NT2/D1 (cell line): Measurements from ENCODE around the gene RAI1.

Experiments
- DNase-seq: peaks from one replicate; pipeline ENCODE4 v3.0.0-alpha.2; 2011; ENCODE audit warnings: low read depth, low spot score
- H3K27me3 ChIP-seq: 2 replicates; pipeline ENCODE4 v1.6.0; 2011; ENCODE audit warnings: mild to moderate bottlenecking; ENCODE audit not compliant: insufficient read length, insufficient read depth
- H3K36me3 ChIP-seq: 2 replicates; pipeline ENCODE4 v1.6.1; 2011; ENCODE audit warnings: mild to moderate bottlenecking, low read length, mixed read lengths; ENCODE audit not compliant: insufficient read depth, insufficient read length
- H3K4me1 ChIP-seq: 2 replicates; pipeline ENCODE4 v1.5.1; 2011; ENCODE audit not compliant: insufficient read depth, insufficient read length
- H3K4me3 ChIP-seq: 2 replicates; pipeline ENCODE4 v1.5.1; 2011; ENCODE audit warnings: low read depth; ENCODE audit not compliant: insufficient read length
- H3K9ac ChIP-seq: 2 replicates; pipeline ENCODE4 v1.6.0; 2011; ENCODE audit warnings: low read depth; ENCODE audit not compliant: insufficient read length
- H3K9me3 ChIP-seq: 2 replicates; pipeline ENCODE4 v1.5.1; 2011; ENCODE audit warnings: mild to moderate bottlenecking, low read length; ENCODE audit not compliant: insufficient read depth
- SUZ12 ChIP-seq: IDR thresholded peaks from 2 replicates; pipeline ENCODE4 v1.6.1; 2011; ENCODE audit not compliant: insufficient read length, insufficient read depth; ENCODE audit errors: extremely low read depth
- YY1 ChIP-seq: IDR thresholded peaks from 2 replicates; pipeline ENCODE4 v1.6.1; 2011; ENCODE audit not compliant: insufficient read length, insufficient read depth
- ZNF274 ChIP-seq: IDR thresholded peaks from 2 replicates; pipeline ENCODE4 v1.6.1; 2011; ENCODE audit warnings: mild to moderate bottlenecking, low read depth, low read length

Gene RAI1

DNA sequence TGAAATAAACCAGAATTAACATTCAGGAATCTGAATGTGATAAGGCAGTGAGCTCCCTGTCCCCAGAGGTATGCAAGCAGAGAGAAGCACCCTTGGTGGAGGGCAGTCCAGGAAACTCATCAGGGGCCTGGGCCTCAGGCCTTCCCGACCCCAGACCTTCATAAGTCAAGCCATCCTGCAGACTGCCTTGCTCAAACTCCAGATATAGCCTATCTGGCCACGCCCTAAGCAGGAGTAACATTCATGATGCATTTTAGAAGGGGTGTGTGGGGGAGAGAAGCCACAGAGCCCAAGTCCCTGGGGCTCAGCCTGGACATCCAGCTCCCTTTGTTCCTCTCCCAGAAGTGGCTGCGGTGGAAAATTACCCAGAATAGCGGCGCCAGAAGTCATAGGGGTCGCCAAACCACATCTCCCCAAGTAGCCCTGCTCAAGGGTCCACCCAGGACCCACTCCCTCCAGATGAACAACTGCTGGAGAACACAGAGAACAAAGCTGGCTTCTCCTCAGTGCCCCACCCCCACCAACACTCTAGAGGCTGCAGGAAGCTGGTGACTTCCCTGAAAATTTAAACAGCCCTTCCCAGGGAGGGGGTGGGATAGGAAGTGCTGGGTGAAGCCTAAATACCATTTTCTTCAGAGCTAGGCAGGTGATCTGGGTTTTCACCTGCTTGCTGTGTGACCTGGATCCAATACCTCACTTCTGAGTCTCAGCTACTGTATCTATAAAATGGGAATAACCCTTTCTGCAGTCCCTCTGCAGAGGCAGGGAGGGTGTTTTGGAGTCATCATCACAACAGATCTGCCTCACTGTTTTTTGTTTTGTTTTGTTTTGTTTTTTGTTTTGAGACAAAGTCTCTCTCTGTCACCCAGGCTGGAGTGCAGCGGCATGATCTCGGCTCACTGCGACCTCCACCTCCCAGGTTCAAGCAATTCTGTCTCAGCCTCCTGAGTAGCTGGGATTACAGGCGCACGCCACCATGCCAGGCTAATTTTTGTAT, 157.0 kb downstream of the RAI1 start:
- Histone ChIP-seq H3K4me3 (no peak overlapping the region), H3K27me3 (no peaks in the 10 kb centered on the region), H3K9me3 (no peaks in the 10 kb centered on the region), H3K36me3 (peaks cover 7% of the 10 kb centered on the region), H3K4me1 (peaks cover 13% of the 10 kb centered on the region), H3K9ac (peak overlapping the region; percentile 65)
- TF ChIP-seq SUZ12 (no peak), YY1 (no peak), ZNF274 (no peak)
- no peak for DNase-seq

DNA sequence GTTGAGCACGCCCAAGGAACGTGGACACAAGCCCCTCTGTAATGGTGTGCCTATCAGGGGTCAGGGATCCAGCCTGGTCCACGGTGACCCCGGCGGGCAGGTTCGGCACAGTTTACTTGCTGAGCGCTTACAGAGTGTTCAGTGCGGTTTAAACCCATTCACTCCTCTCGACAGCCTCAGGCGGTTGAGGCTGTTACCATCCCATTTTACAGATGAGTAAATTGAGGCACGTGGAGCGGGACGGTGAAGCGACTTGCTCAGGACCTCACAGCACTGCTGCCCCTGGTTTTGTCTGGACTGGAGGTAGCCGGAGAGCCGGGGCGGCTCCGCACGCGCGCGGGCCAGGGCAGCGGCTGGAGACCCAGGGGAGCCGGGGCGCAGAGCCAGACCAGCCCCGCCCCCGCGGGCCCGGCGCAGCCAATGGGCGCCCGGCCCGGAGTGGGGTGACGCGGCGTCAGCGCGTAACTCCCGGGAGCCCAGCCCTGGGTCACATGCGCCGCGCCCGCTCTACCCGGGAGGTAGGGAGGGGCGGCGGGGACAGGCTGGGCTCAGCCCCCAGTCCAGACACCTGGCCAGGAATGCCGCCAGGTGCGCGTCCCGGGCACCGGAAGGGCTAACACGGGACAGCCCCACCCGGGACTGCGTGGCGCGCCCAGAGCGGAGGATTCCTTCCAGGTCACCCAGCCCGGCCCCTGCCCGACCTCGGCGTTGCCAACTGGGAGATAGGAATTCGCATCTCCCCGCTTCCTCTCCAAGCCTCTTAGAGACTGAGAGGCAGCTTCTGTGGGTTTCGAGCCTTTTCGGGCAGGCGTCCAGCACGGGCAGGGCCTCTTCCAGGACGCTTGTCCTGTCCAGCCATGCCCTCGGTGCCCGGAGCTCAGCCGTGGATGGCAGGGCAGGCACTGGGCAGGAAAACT, 158.8 kb downstream of the RAI1 start:
- H3K9ac ChIP-seq: peak overlapping the region; percentile 93
- TF ChIP-seq SUZ12 (no peak), ZNF274 (no peak), YY1 (no peak)
- peaks cover 4% of the 10 kb centered on the region for H3K36me3 ChIP-seq
- H3K9me3 ChIP-seq: no peaks in the 10 kb centered on the region
- H3K4me3 ChIP-seq: peak overlapping the region; percentile 71
- peaks cover 13% of the 10 kb centered on the region for H3K4me1 ChIP-seq
- no peaks in the 10 kb centered on the region for H3K27me3 ChIP-seq
- DNase-seq: no peak

GRCh38 chr17:17840751-17841591, 159.7 kb downstream of the RAI1 start:
- Histone ChIP-seq H3K9me3 (no peaks in the 10 kb centered on the region), H3K36me3 (no peaks in the 10 kb centered on the region), H3K4me1 (peaks cover 10% of the 10 kb centered on the region), H3K9ac (peak overlapping the region; percentile 85), H3K4me3 (no peak overlapping the region), H3K27me3 (no peaks in the 10 kb centered on the region)
- no peak for DNase-seq
- TF ChIP-seq YY1: no peak
- TF ChIP-seq SUZ12: no peak
- TF ChIP-seq ZNF274: no peak

DNA sequence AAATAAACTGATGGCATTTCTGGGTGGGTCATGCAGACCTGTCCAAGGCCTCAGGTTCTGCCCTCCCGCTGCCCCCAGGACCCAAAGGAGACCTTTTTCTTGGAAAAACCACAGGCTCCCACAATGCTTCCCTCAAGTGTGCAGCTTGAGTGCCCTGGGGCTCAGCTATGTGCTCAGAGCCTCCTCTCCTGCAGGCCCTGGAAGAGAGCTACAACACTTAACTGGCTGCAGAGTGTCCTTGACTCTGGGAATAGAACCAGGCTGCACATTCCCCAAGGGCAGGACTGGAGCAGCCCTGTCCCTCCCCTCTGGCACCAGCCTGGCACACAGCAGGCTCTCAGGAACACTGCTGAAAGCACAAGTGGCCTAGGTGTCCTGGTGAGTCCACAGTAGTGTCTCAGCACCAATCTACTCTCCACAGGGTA, 160.4 kb downstream of the RAI1 start:
- DNase-seq: no peak
- Histone ChIP-seq H3K4me3 (no peak overlapping the region), H3K9ac (peak overlapping the region; percentile 36), H3K4me1 (peaks cover 11% of the 10 kb centered on the region), H3K9me3 (no peaks in the 10 kb centered on the region), H3K36me3 (no peaks in the 10 kb centered on the region), H3K27me3 (no peaks in the 10 kb centered on the region)
- TF ChIP-seq ZNF274 (no peak), SUZ12 (no peak), YY1 (no peak)

GRCh38 chr17:17842111-17842876, 161.0 kb downstream of the RAI1 start:
- Histone ChIP-seq H3K4me3 (no peak overlapping the region), H3K27me3 (no peaks in the 10 kb centered on the region), H3K4me1 (peaks cover 14% of the 10 kb centered on the region), H3K9ac (peak overlapping the region; percentile 18), H3K9me3 (no peaks in the 10 kb centered on the region), H3K36me3 (no peaks in the 10 kb centered on the region)
- DNase-seq: no peak
- no peak for TF ChIP-seq SUZ12
- TF ChIP-seq YY1: no peak
- TF ChIP-seq ZNF274: no peak

DNA sequence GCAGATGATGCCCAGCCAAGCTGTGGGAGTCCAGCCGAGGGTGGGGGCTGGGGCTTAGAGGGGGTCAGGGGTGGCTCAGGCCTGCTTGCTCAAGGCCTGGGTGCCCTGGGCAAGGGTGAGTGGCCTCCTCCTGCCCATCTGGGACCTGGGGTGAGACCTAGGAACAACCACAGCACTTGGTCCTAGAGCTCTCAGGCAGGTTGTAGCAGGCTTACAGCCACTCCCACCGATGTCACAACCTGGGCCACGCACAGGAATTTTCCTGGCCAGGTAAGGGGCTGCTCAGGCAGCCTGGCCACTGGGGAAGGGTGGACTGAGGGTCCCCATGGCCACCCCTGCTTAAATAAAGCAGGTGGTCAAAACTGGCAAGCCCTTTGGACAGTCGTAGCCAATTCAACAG, 161.8 kb downstream of the RAI1 start:
- no peaks in the 10 kb centered on the region for H3K36me3 ChIP-seq
- no peaks in the 10 kb centered on the region for H3K27me3 ChIP-seq
- no peaks in the 10 kb centered on the region for H3K9me3 ChIP-seq
- H3K9ac ChIP-seq: no peak overlapping the region
- H3K4me3 ChIP-seq: no peak overlapping the region
- H3K4me1 ChIP-seq: peaks cover 14% of the 10 kb centered on the region
- no peak for TF ChIP-seq SUZ12
- TF ChIP-seq ZNF274: no peak
- TF ChIP-seq YY1: no peak
- no peak for DNase-seq
